ENCODE data around the gene AQP12A.

AQP12A gene

DNA sequence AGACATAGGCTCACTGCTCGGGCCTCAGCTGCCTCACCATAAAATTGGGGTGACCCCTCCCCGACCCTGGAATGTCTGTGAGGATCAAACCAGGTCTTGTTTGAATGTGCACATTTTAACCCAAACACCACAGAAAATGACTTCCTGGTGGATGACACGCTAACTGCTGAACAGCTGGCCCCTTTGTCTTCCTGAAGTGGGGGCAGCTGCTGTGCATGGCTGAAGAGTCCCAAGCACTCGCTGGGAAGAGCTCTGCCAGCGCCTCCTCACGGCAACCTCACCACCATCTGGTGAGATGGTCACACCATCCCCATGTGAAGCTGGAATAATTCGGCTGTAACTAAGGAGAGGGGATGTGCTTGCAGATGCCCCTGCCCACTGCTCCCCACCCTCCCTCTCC lies 34.0 kb downstream of the AQP12A start:
- no peak for DNase-seq

DNA sequence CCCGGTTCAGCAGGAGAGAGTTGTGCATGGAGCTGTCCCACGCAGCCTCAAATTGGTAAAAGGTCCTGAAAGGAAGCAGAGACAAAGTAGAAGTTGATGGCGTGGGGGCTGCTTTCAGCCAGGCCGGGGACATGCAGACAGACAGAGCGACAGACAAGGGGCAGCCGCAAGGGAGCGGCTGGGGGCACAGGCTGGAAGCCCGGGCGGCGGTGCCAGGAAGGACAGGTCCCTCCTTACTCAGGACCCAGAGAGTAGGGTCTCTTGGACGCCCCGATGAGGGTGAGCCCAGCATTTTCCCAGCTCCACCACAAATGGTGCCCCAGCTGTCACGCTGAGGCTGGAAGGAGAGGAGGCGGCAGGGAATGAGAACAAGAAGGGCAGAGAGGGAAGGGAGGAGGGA lies 35.2 kb downstream of the AQP12A start:
- DNase-seq = no peak

DNA sequence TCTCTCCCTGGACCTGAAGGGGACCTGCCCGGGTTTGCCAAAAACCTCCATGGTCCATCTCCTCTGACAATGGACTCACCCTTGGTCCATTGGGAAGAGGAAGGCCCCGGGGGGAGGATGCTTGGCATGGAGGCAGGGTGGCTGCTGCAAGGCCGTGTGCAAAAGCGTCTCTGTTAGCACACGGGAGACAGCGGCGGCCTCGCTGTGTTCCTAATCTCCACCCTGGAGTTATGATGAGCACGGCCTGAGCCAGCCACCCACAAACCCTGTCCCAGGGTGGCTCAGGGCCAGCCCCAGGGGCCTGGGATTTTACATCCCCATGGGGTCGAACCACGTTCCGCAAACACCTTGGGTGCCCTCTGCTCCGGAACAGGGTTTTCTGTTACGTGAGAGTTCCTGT lies 35.8 kb downstream of the AQP12A start:
- DNase-seq = no peak

DNA sequence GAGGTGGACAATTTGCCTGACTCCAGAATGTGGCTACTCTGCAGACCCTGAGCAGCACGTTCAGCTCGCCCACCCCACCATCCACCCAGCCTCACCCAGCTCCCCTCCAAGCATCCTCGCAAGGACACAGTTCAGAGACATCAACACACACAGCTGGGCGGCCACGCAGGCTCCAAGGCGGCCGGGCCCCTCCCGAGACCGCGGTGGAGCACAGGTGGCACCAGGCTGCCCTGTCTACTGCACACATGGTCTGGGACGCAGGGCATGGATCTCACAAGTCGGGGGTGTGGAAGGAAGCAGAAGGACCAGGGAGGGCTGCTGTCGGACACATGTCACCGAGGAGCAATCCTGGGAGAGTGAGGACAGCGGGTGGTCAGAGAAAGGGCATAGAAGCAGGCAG lies 36.2 kb downstream of the AQP12A start:
- no peak for DNase-seq

DNA sequence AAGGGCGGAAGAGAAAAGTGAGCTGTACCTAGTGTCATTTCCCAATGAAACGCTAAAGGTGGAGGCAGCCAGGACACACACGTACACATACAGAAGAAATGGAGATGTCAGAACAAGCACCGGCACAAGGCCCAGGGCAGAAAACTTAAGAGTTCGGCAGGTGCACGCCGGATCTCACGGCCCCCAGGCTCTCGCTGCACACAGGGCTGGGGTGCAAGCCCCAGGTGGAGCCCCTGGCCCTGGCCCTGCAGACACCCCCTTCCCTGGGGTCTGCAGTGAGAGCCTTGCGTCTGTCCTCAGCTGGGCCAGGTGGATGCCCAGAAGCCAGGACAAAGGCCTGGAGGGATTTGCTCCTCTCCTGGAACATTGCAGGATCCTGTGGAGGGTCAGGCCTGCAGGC lies 36.7 kb downstream of the AQP12A start:
- no peak for DNase-seq

DNA sequence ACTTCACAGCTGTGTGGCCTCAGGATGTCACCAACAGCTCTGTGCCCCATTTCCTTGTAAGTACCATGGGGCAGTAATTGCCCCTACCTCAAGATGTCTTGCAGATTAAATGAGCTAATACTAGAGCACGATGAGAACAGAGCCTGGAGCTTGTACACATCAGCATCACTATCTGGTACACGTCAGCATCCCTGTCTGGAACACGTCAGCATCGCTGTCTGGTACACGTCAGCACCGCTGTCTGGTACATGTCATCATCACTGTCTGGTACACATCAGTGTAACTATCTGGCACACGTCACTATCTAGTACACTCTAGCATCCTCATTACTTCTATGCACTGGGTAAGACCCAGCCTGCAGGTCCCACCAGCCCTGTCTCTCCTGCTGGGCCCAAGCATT lies 37.2 kb downstream of the AQP12A start:
- DNase-seq = no peak

DNA sequence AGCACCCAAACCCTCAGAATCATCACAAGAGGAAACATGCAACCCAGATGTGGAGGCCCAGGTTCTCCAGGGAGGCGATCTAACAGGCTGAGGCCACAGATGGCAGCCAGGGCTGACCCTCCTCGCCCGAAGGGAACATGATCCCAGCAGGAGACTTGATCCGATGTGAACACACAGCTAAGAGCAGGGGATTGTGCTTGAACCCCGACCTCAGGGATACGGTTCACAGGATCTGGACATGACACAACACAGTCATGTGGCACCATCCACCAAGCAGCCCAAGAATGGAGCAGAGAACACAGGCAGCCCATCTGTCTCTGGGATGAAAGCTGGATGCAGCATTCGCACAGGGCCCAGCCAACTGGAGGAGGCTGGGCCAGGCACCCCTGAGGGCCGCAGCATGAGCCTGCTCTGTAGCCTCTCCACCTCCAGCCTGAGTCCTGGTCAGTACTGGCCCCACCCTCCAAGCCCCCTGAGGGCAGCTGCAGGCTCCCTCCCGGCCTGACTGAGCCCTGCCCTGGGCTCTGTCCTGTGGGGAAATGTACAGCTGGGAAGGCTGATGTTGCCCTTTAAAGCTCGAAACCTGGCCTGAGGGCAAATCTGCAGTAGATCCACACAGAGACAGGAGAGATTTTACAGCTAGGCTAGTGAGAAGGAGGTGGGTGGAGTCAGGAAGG lies 39.0 kb downstream of the AQP12A start:
- DNase-seq = no peak

DNA sequence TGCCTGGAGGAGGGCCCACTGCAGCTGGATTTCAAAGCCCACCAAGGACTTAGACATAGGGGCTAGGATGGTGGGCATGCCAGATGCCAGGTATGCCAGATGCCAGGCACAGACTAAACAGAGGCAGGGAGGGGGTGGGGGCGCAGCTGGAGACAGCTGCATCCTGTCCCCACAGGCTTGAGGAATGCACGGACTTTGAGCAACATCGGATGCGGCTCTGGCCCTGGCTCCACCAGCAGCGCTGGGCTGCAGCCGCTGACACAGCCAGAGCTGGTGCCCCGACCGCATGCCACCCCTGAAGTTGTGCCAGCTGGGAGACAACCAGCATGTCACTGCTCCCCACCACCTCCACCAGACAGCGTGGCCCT lies 39.5 kb downstream of the AQP12A start:
- no peak for DNase-seq

DNA sequence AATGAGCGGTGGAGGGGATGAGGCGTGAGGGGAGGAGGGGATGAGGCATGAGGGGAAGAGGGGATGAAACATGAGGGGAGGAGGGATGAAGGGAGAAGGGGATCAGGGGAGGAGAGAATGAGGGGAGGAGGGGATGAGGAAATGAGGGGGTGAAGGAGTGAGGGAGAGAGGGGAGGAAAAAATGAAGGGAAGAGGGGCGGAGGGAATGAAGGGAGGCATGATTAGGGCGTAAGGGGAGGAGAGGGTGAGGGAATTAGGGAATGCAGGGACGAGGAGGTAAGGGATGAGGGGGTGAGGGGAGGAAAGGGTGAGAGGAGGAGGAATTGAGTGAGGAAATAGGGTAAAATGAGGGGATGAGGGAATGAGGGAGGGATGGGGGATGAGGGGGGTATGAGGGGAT lies 40.5 kb downstream of the AQP12A start:
- no peak for DNase-seq

DNA sequence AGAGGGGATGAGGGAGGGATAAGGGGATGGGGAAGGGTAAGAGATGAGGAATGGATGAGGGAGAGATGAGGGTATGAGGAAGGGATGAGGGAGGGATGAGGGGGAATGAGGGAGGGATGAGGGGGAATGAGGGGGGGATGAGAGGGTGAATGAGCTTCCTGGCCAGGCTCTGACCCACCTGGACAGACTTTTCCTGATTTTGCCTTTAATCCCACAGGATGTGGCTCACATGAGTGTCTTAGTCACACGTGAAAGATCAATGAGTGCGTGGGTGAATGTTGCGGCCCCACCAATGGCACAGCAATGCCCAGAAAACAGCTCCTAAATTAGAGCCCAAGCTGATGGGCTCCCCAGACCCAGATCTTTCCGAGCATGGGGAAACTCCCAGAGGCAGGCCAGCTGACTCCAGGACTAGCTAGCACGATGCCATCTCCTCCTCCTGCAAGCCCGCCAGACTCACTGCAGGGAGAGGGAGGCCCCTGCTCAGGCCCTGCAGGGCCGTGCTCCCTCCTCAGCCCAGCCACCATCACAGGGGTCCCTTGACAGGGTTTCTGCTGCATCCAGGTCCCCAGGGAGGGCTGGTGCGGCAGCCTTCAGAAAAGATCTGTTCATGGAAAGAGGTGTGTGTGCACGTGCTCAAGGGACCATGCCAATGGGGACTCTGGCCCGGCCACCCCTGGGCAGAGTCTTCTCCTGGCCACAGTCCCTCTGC lies 41.4 kb downstream of the AQP12A start:
- no peak for DNase-seq

DNA sequence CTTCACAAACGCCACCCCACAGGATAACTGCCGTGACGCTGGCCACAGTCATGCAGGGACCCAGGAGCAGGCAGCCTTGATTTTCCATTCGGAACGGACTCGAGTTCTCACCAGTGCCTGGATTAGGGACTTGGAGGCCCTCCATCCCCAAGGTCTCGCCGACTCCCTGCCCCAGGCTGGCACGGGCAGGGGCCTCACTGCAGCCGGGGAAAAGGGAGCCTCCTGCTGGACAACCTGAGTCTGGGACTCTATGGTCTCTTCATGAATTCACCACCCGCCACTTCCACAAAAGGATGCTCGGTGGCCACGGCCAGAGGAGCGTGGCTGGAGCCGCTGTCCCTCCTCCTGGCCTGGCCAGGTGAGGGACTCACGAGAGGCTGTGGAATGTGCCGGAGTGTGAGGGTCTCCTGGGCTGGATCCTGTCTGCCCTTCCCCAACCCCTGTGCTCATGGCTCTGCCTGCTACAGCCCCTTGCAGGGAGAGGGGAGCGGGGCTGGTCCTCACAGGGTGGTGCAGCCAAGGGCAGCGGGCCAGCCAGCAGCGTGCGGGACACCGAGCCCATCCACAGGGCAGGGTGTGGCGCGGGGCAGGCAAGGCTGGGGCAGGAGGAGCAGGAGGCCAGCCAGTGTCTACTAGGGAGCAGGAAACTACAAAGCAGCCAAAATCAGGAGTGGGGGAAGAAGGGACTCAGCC lies 42.3 kb downstream of the AQP12A start:
- DNase-seq = no peak

DNA sequence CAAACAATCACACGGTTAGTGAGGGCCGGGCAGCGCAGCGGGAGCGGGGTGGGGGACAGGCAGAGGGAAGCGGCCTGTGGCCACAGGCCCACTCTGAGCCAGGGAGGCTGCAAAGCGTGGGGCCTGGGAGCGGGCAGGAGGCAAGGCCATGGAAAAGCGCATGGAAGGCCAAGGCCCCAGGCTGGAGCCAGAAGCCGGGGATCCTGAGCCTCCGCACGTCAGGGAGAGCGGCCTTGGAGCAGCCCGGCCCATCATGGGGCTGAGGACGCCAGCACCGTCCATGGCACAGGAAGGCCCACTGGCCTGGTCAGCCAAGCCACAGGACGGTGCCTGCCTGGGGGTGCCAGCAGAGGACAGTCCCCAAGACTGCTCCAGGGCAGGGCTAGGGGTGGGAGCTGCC lies 43.1 kb downstream of the AQP12A start:
- DNase-seq = no peak

DNA sequence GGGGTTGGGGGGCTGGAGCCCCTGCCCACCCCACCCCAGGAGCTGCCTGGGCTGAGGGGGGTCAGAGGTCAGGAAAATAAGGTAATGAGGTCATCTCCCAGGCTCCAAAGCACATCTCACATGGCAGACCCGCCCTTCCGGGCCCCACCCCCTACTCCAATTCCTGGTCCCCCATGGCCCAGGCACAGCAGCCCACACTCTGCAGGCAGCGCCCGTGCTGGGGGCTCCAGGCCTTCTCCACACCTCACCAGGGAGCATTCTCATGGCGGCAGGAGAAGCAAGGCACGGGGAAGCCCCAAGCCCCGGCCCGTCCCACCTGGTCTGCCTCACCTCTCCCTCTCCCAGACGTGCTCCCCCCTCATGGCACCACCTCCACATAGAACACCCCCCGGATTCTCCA lies 43.8 kb downstream of the AQP12A start:
- DNase-seq = no peak

DNA sequence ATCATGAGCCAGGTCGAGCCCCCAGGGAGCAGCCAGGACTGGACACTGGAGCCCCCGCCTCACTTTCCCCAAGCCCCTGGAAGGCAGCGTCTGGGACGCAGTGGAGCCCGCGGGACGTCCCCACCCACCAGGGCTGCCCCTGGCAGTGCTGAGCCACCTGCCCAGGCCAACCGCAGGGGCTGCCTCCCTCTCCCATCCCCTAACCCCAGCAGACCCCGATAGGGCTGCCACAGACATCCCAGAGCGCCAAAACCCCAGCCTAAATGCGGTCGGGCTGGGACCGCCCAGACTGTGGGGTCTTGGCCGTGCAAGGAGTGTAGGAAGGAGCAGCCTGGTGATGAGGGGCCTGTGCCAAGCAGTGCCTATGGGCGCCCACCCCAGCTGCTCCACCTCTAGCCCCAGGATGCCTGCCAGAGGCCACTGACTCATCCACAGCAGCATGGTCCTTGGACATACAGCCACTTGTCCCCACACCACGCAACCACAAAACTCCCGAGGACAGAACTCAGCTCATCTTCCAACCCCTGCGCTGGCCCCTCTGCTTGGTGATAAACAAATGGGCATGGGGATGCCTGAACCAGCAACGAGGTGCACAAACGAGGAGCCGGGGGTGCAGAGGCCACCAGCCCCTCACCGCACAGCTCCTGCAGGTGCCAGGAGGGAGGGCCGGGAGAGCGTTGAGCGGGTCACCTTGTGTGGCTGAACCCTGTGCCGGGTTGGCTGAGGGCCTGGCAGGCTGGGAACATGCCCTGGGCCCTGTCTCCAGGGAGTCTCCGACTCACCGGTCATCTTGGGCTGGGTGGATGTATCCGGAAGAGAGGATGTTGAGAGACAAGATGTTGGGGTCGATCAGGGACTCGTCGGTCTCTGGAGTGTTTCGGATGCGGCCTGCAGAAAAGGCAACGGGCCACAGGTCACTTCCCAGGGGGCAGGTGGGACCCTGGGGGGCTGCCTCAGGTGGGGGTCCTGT lies 44.9 kb downstream of the AQP12A start:
- DNase-seq = no peak

DNA sequence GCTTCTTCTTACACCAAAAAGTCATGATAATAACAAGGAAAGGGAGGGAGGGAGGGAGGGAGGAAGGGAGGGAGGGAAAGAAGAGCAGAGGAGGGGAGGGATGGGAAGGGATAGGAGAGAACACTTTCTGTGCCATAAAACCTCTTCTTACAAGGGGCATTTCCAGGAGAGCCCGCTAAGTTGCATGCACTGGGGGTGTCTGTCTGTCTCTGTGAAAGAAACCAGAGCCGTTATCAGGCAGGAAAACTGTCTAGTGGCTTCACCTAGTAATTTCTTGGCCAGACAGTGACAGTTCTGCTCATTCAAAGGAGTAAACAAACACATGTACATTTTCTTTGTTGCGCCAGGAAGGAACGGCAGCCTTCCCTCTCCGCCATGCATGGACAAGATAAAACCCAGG lies 45.8 kb downstream of the AQP12A start:
- no peak for DNase-seq

DNA sequence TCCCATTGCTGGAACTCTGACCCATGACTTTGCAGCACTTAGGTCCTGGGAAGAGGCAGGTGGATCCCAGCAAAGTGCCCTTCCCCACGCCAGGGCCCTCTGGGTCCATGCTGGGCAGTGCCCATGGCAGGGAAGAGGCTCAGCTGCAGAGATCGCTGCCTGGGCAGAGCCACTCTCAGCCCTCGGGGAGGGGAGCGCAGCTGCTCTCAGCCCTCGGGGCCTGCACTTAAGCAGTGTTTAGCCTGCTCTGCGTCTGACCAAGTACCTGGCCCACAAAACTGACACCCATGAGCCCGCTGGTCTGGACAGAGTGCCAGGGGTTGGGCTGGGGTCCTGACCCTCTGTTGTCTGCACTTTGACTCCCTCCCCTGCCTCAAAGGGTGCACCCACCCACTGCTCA lies 46.3 kb downstream of the AQP12A start:
- DNase-seq = no peak

DNA sequence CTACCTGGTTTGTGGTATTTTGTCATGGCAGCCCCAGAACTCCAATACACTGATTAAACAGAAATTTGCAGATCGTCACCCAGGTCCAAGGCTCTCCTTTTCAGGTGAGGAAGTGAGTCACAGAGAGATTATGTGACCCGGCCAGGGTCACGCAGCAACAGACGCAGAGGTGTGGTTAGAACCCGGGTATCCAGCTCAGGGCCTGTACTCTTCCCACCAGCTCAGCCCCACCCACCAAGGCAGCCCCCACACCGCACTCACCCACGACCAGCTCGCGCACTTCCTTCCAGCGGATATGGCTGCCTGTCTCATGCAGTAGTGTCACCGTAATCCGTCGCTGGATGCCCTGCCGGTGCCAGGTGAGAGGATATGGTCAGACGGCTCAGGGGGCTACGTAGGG lies 48.1 kb downstream of the AQP12A start:
- DNase-seq = no peak

DNA sequence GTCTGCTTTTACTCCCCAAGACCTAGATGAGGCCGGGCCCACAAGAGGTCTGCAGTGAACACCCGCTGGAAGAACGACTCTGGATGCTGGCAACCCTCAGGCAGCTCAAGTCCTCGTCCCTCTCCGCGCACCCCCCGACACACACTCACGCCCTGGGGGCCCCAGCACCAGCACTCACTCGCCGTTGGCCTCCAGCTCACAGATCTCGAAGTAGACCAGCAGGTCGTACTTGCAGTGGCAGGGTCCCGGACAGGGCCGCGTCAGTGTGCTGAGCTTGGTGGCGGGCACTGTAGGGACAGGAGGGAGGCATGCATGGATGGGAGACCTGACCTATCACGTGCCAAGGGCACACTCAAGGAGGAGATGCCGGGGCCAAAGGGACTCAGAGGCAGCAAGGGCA lies 49.4 kb downstream of the AQP12A start:
- no peak for DNase-seq

DNA sequence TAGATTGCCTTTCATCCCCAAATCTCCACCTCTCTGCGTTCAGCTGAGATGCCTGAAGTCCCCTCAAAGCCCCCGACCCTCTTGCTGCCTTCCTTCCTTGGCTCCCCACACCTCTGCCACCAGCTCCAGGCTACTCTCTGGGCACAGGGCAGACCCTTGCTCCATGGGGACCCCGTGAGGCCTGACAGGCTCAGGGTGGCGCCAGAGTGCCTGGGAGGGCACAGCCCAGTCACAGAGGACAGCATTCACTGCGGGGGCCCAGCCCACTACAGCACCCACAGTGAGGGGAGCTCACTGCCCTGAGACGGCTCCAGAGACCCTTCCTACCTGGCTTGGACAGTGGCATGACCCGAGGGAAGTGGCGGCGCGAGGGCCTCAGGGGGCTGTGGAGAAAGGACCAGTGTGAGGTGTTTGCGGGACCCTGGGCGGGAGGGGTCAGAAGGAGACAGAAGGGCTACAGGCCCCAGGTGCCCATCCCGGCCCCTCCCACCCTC lies 51.0 kb downstream of the AQP12A start:
- DNase-seq = no peak

DNA sequence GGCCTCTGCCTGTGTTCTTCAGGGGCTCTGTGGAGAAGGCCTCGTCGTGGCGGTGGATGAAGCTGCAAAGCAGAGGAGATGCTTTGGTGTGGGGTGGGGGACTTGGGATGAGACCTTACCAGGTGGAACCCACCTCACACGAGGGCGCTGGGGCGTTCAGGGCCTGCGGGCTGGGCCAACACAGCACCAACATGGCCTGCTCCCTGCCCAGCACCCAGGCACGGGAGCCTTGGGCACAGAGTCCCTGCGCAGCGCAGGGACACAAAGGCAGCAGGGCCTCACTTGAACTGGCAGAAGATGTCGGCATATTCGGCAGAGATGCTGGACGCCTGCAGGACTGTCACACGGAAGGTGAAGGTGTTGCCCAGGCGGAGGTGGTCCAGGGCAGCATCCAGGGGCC lies 53.8 kb downstream of the AQP12A start:
- DNase-seq = no peak

DNA sequence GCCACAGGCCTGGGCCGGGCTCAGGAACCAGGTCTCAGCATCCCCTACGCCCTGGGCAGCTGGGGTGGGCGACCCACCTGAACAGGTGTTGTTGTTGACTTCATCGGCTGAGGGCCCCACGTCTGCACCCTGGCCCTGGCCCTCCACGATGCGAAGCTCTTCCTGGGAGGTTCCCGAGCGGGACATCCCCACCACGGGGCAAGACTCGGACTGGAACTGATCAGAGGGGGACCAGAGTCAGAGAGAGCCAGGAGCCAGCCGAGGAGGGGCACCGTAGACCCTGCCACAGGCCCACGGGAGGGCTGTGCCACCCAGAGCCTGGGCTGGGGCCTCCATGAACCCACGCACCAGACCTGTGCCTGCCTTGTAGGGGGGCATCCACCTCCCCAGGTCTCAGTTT lies 54.3 kb downstream of the AQP12A start:
- no peak for DNase-seq

DNA sequence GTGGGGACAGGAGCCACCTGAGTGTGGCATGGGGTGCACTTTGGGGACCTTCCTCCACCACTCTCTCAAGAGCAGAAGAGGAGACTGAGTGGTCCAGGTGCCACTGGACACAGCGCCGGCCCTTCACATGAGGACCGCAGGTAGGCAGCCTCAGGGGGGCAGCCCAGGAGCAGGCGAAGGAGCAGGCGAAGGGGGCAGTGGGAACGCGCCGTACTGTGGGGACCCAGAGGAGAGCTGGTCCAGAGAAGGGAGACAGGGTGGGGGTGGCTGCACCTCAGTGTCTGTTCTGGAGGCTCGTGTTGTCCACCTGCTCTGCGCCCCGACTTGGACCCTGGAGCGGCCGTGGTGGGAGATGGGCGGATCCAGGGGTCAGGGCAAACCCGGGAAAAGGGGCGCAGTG lies 55.0 kb downstream of the AQP12A start:
- DNase-seq = no peak

DNA sequence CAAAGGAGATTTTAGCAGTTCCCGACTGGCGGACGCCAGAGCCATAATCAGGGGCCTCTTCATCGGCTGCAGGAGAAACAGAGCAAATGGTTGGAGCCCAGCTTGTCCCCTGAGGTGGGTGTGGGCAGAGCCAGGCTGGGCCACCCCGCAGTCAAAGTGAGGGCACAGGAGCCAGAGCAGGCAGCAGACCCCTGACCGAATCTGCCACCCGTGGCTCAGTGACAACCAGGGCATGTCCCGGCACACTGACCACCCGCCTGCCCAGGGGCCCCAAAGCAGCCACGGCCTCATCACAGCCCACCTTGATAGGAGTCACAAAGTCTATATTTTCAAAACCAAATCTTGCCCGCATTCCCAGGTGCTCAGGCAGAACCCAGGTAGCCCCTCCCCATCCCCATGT lies 55.6 kb downstream of the AQP12A start:
- no peak for DNase-seq

Data from NCI-H2171 (cell line).